ENCODE measurements around the gene NUDC. TPM values are rescaled to one million over a fixed set of nuclear protein-coding genes. Genes with fewer than 3 reads are reported as not detected.

The NUDC gene
- total and polyA plus RNA-seq, 9 of the 15 experiments (the other 6 are each of a cell fraction or from before 2014, with no cell fraction given), result 9.8 to 234 (median 149) TPM

Other genes with a start within 250 kb of the NUDC start
Only the 7 nearest of the 11 such genes appear.
- 2.2 and 2.7 TPM in 2 replicates for gene SFN, start 58.6 kb upstream of the NUDC start, total RNA-seq (2014; rRNA removed)
- 0.38 and 0.73 TPM in 2 replicates for gene SFN, start 58.6 kb upstream of the NUDC start, total RNA-seq (2014; rRNA removed; fragmentation: Illumina TruSeq; extraction: Trizol)
- gene SFN, start 58.6 kb upstream of the NUDC start, total RNA-seq (2015; rRNA removed; fragmentation: Illumina TruSeq; extraction: Trizol), result 2.0 and 3.0 TPM in 2 replicates
- 3.1 and 3.7 TPM in 2 replicates for gene SFN, start 58.6 kb upstream of the NUDC start, total RNA-seq (2021)
- gene SFN, start 58.6 kb upstream of the NUDC start, polyA plus RNA-seq (2011; rRNA removed), result 0.86 and 1.7 TPM in 2 replicates
- gene SFN, start 58.6 kb upstream of the NUDC start, polyA plus RNA-seq (2014; fragmentation: Illumina TruSeq; extraction: Trizol), result 2.7 and 3.4 TPM in 2 replicates
- under 1 TPM; 0.10 to 0.11 TPM for gene SFN, start 58.6 kb upstream of the NUDC start, polyA plus RNA-seq (2014; fragmentation: Nextera tagmentation; extraction: Ambion mirVana)
- gene SFN, start 58.6 kb upstream of the NUDC start, polyA plus RNA-seq (2014; rRNA removed), result 3.8 and 3.9 TPM in 2 replicates
- gene GPN2, start 31.5 kb upstream of the NUDC start, total RNA-seq (2014; rRNA removed), result 16.3 and 26.7 TPM in 2 replicates
- gene GPN2, start 31.5 kb upstream of the NUDC start, total RNA-seq (2014; rRNA removed; fragmentation: Illumina TruSeq; extraction: Trizol), result 19.3 and 20.4 TPM in 2 replicates
- 27.0 and 28.0 TPM in 2 replicates for gene GPN2, start 31.5 kb upstream of the NUDC start, total RNA-seq (2015; rRNA removed; fragmentation: Illumina TruSeq; extraction: Trizol)
- gene GPN2, start 31.5 kb upstream of the NUDC start, total RNA-seq (2021), result 58.8 and 59.0 TPM in 2 replicates
- gene GPN2, start 31.5 kb upstream of the NUDC start, polyA plus RNA-seq (2011; rRNA removed), result 45.1 and 64.7 TPM in 2 replicates
- gene GPN2, start 31.5 kb upstream of the NUDC start, polyA plus RNA-seq (2014; fragmentation: Illumina TruSeq; extraction: Trizol), result 23.2 and 34.0 TPM in 2 replicates
- 10 to 100 TPM in 1 of 2 experiments, 1 to 10 TPM in 1; 9.9 to 11.4 TPM for gene GPN2, start 31.5 kb upstream of the NUDC start, polyA plus RNA-seq (2014; fragmentation: Nextera tagmentation; extraction: Ambion mirVana)
- gene GPN2, start 31.5 kb upstream of the NUDC start, polyA plus RNA-seq (2014; rRNA removed), result 17.4 and 31.8 TPM in 2 replicates
- 16.4 and 21.0 TPM in 2 replicates for gene GPATCH3, start 21.3 kb upstream of the NUDC start, total RNA-seq (2014; rRNA removed)
- 8.6 and 9.9 TPM in 2 replicates for gene GPATCH3, start 21.3 kb upstream of the NUDC start, total RNA-seq (2014; rRNA removed; fragmentation: Illumina TruSeq; extraction: Trizol)
- gene GPATCH3, start 21.3 kb upstream of the NUDC start, total RNA-seq (2015; rRNA removed; fragmentation: Illumina TruSeq; extraction: Trizol), result 15.3 and 16.2 TPM in 2 replicates
- gene GPATCH3, start 21.3 kb upstream of the NUDC start, total RNA-seq (2021), result 22.5 and 23.0 TPM in 2 replicates
- gene GPATCH3, start 21.3 kb upstream of the NUDC start, polyA plus RNA-seq (2011; rRNA removed), result 5.4 and 7.2 TPM in 2 replicates
- 14.4 and 17.5 TPM in 2 replicates for gene GPATCH3, start 21.3 kb upstream of the NUDC start, polyA plus RNA-seq (2014; fragmentation: Illumina TruSeq; extraction: Trizol)
- 1 to 10 TPM; 1.6 to 4.9 TPM for gene GPATCH3, start 21.3 kb upstream of the NUDC start, polyA plus RNA-seq (2014; fragmentation: Nextera tagmentation; extraction: Ambion mirVana)
- gene GPATCH3, start 21.3 kb upstream of the NUDC start, polyA plus RNA-seq (2014; rRNA removed), result 13.3 and 16.1 TPM in 2 replicates
- gene NR0B2, start 7.8 kb upstream of the NUDC start, total RNA-seq (2014; rRNA removed), result not detected in 2 replicates
- gene NR0B2, start 7.8 kb upstream of the NUDC start, total RNA-seq (2014; rRNA removed; fragmentation: Illumina TruSeq; extraction: Trizol), result not detected in 2 replicates
- not detected in 2 replicates for gene NR0B2, start 7.8 kb upstream of the NUDC start, total RNA-seq (2015; rRNA removed; fragmentation: Illumina TruSeq; extraction: Trizol)
- not detected in 2 replicates for gene NR0B2, start 7.8 kb upstream of the NUDC start, total RNA-seq (2021)
- gene NR0B2, start 7.8 kb upstream of the NUDC start, polyA plus RNA-seq (2011; rRNA removed), result not detected in 2 replicates
- not detected in 2 replicates for gene NR0B2, start 7.8 kb upstream of the NUDC start, polyA plus RNA-seq (2014; fragmentation: Illumina TruSeq; extraction: Trizol)
- gene NR0B2, start 7.8 kb upstream of the NUDC start, polyA plus RNA-seq (2014; fragmentation: Nextera tagmentation; extraction: Ambion mirVana), result not detected
- gene NR0B2, start 7.8 kb upstream of the NUDC start, polyA plus RNA-seq (2014; rRNA removed), result not detected in 2 replicates
- 0.73 and 2.6 TPM in 2 replicates for gene KDF1, start 38.7 kb downstream of the NUDC start, total RNA-seq (2014; rRNA removed)
- gene KDF1, start 38.7 kb downstream of the NUDC start, total RNA-seq (2014; rRNA removed; fragmentation: Illumina TruSeq; extraction: Trizol), result 0.62 and 0.73 TPM in 2 replicates
- gene KDF1, start 38.7 kb downstream of the NUDC start, total RNA-seq (2015; rRNA removed; fragmentation: Illumina TruSeq; extraction: Trizol), result 0.53 and 0.83 TPM in 2 replicates
- 1.9 and 2.4 TPM in 2 replicates for gene KDF1, start 38.7 kb downstream of the NUDC start, total RNA-seq (2021)
- 1.4 and 4.8 TPM in 2 replicates for gene KDF1, start 38.7 kb downstream of the NUDC start, polyA plus RNA-seq (2011; rRNA removed)
- gene KDF1, start 38.7 kb downstream of the NUDC start, polyA plus RNA-seq (2014; fragmentation: Illumina TruSeq; extraction: Trizol), result 1.3 and 1.9 TPM in 2 replicates
- under 1 TPM; 0.38 to 0.48 TPM for gene KDF1, start 38.7 kb downstream of the NUDC start, polyA plus RNA-seq (2014; fragmentation: Nextera tagmentation; extraction: Ambion mirVana)
- gene KDF1, start 38.7 kb downstream of the NUDC start, polyA plus RNA-seq (2014; rRNA removed), result 1.0 and 1.3 TPM in 2 replicates
- 1.1 and 1.2 TPM in 2 replicates for gene TRNP1, start 71.9 kb downstream of the NUDC start, total RNA-seq (2014; rRNA removed)
- 0.73 and 0.95 TPM in 2 replicates for gene TRNP1, start 71.9 kb downstream of the NUDC start, total RNA-seq (2014; rRNA removed; fragmentation: Illumina TruSeq; extraction: Trizol)
- gene TRNP1, start 71.9 kb downstream of the NUDC start, total RNA-seq (2015; rRNA removed; fragmentation: Illumina TruSeq; extraction: Trizol), result 0.26 and 0.47 TPM in 2 replicates
- gene TRNP1, start 71.9 kb downstream of the NUDC start, total RNA-seq (2021), result 0.95 and 2.3 TPM in 2 replicates
- gene TRNP1, start 71.9 kb downstream of the NUDC start, polyA plus RNA-seq (2011; rRNA removed), result 0.98 and 1.9 TPM in 2 replicates
- gene TRNP1, start 71.9 kb downstream of the NUDC start, polyA plus RNA-seq (2014; fragmentation: Illumina TruSeq; extraction: Trizol), result 0.98 and 1.4 TPM in 2 replicates
- under 1 TPM; 0.03 to 0.14 TPM for gene TRNP1, start 71.9 kb downstream of the NUDC start, polyA plus RNA-seq (2014; fragmentation: Nextera tagmentation; extraction: Ambion mirVana)
- gene TRNP1, start 71.9 kb downstream of the NUDC start, polyA plus RNA-seq (2014; rRNA removed), result 0.97 and 1.3 TPM in 2 replicates
- 1.3 and 2.9 TPM in 2 replicates for gene TENT5B, start 91.1 kb downstream of the NUDC start, total RNA-seq (2014; rRNA removed)
- gene TENT5B, start 91.1 kb downstream of the NUDC start, total RNA-seq (2014; rRNA removed; fragmentation: Illumina TruSeq; extraction: Trizol), result 0.25 and 0.29 TPM in 2 replicates
- 0.60 and 0.83 TPM in 2 replicates for gene TENT5B, start 91.1 kb downstream of the NUDC start, total RNA-seq (2015; rRNA removed; fragmentation: Illumina TruSeq; extraction: Trizol)
- gene TENT5B, start 91.1 kb downstream of the NUDC start, total RNA-seq (2021), result 1.6 and 1.7 TPM in 2 replicates
- gene TENT5B, start 91.1 kb downstream of the NUDC start, polyA plus RNA-seq (2011; rRNA removed), result 0.39 and 0.61 TPM in 2 replicates
- 0.48 and 0.54 TPM in 2 replicates for gene TENT5B, start 91.1 kb downstream of the NUDC start, polyA plus RNA-seq (2014; fragmentation: Illumina TruSeq; extraction: Trizol)
- under 1 TPM in 1 of 2 experiments, not detected in 1; 0.07 TPM for gene TENT5B, start 91.1 kb downstream of the NUDC start, polyA plus RNA-seq (2014; fragmentation: Nextera tagmentation; extraction: Ambion mirVana)
- 0.93 TPM in 2 replicates for gene TENT5B, start 91.1 kb downstream of the NUDC start, polyA plus RNA-seq (2014; rRNA removed)